ENCODE data around the gene ANTKMT.

DNA sequence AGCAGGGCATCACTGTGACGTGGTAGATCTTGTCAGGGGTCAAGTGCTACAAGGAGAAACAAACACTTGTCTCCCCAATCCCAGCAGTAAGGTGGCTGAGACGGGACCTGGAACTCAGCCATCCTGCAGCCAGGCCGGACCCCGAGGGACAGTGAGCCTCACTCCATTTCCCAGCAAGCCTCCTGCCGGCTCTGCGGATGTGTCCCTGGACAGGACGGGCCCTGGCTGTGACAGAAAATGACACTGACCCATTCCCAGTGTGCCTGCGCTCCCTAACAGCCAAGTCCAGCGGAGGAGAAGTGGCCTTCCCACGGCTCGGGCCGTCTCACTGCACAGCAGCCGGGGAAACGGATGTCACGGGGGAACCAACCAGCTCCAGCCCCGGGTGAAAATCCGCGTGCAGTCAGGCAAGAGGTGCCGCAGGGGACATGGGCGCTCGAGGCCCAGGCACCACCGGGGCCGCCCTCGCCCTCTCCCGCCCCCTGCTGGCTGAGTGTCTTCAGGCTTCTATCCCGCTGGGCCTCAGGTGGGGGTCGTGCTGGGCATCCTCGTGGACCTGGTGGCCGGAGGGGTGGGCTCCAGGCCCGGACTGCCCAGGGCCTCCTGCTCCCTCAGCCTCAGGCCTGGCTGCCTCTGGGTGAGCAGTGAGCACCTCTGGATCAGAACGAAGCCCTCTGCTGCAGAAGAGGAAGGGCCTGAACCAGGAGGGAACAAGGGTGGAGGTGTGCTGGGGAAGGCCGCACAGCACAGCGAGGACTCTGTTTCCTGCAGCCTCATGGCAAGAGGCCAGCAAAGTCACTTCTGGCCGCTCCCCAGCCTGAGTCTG, 12.6 kb downstream of the ANTKMT start:
- TF ChIP-seq, protein P1, sequence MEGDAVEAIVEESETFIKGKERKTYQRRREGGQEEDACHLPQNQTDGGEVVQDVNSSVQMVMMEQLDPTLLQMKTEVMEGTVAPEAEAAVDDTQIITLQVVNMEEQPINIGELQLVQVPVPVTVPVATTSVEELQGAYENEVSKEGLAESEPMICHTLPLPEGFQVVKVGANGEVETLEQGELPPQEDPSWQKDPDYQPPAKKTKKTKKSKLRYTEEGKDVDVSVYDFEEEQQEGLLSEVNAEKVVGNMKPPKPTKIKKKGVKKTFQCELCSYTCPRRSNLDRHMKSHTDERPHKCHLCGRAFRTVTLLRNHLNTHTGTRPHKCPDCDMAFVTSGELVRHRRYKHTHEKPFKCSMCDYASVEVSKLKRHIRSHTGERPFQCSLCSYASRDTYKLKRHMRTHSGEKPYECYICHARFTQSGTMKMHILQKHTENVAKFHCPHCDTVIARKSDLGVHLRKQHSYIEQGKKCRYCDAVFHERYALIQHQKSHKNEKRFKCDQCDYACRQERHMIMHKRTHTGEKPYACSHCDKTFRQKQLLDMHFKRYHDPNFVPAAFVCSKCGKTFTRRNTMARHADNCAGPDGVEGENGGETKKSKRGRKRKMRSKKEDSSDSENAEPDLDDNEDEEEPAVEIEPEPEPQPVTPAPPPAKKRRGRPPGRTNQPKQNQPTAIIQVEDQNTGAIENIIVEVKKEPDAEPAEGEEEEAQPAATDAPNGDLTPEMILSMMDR (conservative IDR thresholded peaks at IDR 0.05; ENCODE audit: low read length), result no peak
- TF ChIP-seq EZH2phosphoT487 (IDR thresholded peaks at IDR 0.05; ENCODE audit: borderline replicate concordance), result no peak
